Stimulated activated CD4-positive, alpha-beta T cell treated with anti-CD3 and anti-CD28 coated beads, Interleukin-4, amount 100 ng/mL, for 4 hours (primary cell): ENCODE results near the gene FALEC.

Experiments
- DNase-seq, 2 experiments: peaks; one replicate each; pipeline ENCODE4 v3.0.0-alpha.2; 2020

FALEC gene

DNA sequence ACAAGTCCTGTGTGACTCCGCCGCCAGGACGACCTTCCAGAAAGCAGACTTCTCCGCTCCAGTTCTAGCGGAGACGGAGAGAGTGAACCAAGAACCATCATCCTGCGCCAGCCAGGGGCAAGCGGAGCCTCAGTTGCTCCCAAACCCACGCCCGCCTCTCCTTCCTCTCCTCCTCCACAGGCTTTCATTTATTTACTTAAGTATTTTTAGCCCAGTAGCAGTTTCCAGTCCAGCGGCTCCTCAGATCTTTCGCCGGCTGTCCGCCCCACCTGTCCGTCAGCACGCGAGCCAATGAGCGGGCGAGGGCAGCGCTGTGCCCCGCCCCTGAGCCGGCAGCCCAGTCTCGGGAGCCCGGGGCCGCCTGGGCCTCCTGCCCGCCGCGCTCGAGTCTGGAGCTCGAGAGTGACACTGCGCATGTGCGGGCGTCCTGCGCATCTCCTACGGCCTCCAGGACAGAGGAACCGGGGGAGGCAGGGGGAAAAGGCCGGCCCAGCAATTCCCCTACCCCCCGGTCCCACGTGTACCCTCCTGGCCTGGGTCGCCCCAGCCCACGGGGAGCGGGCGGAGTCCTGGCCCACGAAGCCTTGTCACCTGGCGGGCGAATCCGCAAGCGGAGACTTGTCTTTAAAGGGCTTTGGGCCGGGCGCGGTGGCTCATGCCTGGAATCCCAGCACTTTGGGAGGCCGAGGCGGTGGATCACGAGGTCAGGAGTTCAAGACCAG lies at the start of gene FALEC:
FALEC (plus strand) TSS at position 425 of the 722 bp plus-strand sequence.
- DNase-seq = peak; percentile 88 to 89

DNA sequence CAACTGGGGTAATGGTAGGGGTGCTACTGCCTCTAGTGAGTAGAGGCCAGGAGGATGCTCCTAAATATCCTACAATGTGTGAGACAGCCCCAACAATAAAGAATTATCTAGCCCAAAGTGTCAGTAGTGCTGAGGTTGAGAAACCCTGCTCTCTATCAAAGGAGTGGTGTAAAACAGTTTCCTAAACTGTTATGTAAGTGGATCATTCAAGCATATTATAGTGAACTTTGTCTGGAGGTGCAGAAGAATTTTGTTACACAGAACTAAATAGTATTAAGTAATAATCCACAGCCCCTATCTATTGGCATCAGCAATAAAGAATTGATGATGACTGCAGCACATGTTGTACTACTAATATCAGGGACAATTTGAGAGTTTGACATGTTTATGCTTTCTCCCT lies 48.6 kb upstream of the FALEC start:
- no peak for DNase-seq

DNA sequence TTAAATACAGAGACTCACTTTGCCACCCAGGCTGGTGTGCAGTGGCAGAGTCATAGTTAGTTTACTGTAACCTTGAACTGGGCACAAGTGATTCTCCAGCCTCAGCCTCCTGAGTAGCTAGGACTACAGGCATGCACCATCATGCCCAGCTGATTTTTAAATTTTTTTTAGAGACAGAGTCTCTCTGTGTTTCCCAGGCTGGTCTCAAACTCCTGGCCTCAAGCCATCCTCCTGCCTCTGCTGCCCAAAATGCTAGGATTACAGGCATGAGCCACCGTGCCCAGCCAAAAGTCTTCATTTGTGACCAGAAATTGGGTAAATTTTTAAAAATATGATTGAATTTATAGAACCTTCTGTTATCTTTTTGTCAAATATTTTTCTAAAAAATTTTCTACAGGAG lies 46.3 kb upstream of the FALEC start:
- no peak for DNase-seq

DNA sequence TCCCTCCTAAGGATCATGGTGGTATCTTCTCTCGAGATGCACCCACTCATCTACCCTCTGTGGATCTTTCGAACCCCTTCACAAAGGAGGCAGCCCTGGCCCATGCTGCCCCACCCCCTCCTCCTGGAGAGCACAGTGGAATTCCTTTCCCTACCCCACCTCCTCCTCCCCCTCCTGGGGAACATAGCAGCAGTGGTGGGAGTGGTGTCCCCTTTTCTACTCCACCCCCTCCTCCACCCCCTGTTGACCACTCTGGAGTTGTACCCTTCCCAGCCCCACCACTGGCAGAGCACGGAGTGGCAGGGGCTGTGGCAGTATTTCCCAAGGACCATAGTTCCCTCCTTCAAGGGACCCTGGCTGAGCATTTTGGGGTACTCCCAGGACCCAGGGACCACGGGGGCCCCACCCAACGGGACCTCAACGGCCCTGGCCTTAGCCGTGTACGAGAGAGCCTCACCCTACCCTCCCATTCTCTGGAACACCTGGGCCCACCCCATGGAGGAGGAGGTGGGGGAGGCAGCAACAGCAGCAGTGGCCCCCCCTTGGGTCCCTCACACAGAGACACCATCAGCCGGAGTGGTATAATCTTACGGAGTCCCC lies 42.9 kb upstream of the FALEC start:
- DNase-seq = no peak

DNA sequence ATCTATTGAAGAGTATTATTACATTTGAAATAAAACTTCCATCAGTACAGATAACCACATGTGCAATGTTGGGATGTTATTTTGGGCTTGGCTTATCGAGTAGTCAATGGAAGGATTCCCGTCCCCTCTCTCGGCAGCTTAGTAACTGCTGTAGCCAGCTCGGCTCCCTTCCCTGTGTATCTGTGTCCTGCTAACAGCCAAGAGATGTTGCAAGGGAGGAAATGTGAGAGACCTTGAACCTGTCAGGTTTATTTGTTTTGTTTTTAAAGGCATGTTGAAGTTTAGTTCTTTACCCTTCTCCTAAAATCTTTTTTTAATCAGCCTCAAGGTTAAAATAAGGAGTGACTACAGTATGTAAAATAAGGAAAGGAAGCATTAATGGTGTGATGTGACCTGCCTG lies 41.9 kb upstream of the FALEC start:
- no peak for DNase-seq

DNA sequence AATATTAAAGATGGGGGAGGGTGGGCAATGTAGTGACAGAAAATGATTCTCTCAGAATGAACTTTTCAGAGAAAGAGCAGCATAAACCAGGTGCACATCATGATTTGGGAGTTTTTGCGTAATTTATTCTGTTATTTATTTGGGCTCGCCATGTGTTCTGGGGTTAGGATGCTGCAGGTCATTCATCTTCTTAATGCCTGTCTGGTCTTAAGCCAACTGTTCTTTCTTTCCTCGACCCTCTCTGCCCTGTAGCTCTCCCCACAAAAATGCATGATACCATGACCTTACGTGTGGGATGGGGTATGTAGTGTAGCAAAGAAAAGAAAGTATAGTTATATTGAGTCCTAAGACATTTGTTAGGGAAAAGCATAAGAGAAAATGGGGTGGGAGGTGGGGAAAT lies 40.7 kb upstream of the FALEC start:
- no peak for DNase-seq

DNA sequence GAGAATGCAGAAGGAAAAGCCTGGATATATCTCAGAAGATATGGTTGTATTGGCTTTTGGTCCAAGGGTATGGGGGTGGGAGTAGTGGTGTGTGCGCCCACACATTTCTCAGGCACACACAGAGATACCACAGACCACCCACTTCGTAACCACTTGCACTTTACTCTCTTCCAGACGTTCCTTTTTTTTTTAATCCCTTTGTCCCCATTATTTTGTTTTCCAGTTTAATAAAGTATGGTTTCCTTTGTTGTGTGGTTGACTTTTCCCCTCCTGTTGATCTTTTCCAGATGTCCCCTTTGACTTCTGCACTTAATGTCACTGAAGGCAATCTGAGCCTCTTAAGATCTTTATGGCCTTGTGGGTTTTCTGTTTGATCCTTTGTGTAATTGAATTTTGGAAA lies 38.8 kb upstream of the FALEC start:
- DNase-seq = no peak

DNA sequence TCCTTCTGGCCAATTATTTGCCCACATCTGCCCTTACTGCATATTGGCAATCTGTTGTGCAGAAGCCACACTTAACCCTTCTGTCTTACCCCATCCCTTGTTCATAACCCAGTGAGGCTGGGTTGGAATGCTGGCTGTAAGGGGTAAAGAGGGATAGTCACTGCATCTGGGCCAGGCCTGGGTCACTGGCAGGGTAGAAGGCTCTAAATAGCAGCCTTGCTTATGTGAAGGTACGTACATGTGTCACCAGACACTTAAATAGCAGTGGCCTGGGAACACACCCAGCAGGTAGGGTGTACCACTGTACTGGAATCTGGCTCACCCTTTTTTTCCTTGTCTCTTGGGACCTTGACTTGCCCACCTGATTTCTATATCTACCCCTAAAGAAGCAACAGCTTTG lies 38.2 kb upstream of the FALEC start:
- DNase-seq = no peak

DNA sequence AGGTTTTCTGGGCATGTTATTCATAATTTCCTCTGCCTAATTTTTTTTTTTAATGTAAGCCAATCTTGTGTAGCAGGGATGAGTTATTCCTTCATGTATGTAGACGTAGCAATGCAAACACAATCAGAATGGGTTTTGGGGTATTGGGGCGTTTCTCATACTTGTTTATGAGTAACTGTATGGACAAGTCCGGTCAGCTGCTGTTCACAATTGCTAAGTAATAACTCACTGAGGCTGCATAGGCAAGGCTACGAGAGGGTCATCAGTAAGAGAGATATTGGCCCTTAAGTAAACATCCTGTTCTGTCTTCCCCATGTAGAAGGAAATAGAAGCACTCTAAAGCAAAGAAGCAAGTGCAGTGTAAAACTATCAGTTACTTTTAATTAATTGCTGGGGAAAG lies 37.8 kb upstream of the FALEC start:
- no peak for DNase-seq

DNA sequence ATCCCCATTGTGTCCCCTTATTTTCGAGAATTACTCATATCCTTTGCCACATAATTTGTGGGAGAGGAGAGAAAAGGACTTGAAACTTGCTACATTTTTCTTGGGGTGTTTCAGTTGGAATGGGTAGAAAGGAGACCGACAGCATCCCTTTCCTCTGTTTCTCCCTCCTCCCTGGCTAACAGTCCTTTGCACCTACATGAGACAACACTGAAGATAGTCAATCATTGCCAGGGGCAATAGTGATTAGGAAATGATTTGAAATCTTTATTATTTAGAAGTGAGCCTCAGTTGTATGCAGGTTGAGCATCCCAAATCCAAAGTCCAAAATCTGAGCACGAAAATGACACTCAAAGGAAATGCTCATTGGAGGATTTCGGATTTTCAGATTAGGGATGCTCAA lies 36.2 kb upstream of the FALEC start:
- no peak for DNase-seq

DNA sequence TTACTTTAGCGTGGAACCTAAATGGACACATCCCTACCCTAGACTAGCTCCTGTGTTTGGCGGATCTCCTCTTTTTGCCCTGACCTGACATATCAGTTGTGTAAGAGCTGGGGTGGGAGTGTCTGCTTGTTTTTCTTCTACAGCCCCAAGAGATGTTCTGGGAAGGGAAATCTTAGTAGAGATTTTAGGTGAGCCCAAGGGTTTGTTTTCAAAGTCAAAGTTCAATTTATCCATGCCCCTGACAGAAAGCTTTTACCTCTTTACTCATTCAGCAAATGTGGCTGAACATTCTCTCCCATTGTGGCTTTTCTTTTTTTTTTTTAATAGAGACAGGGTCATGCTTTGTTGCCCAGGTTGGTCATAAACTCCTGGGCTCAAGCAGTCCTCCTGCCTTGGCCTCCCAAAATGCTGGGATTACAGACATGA lies 35.6 kb upstream of the FALEC start:
- DNase-seq = no peak

DNA sequence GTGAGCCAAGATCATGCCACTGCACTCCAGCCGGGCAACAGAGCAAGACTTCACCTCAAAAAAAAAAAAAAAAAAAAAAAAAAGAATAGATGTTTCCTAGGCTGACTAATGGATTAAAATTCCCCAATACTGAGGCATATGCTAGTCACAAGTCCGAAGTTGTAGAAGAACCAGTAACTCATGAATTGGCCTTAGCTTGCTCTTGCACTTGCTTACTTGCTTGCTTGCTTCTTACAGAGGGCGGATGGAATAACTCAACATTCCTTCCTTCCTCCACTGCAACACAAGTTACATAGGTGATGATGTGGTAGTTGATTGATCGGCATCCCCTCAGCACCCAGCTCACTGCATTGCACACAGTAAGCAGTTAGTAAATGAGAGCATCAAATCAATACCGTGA lies 31.1 kb upstream of the FALEC start:
- no peak for DNase-seq

DNA sequence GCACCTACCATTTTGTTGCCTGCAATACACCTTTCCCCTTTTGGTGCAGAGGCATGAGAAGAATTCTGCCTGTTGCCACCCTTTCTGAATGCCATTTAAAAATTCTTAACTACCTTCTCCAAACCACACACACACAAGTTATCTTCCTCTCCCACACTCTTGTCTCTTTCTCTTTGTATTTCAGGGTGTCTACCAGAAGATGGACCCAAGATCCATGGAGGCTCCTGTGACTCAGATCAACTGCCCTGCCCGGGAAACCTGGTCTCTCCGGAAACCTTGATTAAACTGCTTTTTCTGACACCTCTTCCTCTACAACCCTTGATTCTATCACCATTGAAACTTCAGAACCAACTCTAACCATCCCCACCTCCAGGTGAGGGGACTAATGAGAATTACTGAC lies 30.7 kb upstream of the FALEC start:
- DNase-seq = no peak

DNA sequence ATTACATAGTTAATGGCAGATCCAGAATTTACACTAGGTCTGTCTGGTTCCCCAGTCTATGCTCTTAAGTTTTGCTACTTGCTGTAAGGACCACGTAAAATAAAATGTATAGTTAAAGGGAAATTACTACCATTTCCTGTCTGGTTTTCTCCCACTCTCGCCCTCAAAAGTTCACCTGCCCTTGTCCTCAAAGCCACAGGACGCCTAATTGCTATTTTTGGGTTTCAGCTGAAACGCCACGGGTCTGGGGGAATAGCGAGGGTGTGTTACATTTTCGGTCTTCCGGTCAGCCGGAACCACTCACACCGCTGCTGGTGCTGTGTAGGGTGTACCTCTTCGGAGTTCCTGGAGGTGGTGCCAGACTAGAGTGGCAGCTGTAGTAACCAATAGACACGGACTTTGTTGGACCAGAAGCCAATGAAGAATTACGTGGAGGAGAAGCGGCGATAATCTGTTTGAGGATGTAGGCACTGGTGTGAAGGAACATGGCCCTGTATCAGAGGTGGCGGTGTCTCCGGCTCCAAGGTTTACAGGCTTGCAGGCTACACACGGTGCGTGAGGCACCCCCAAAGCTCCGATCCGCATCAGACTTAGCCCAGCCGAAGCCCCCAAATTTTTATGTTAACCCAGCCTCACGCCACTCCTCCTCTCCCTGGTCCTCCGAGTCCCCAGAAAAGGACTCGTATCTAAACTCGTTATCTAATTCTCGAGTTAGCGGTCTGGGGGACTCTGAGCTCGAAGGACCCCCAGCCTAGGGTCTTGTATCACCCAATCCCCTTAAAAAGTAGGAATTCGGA lies 28.4 kb upstream of the FALEC start, which contains the start of gene TARS2:
TARS2 (plus strand) TSS at position 454 of the 797 bp plus-strand sequence; CDS start at position 486, 32 bp downstream.
- peak; percentile 85 to 94 for DNase-seq

DNA sequence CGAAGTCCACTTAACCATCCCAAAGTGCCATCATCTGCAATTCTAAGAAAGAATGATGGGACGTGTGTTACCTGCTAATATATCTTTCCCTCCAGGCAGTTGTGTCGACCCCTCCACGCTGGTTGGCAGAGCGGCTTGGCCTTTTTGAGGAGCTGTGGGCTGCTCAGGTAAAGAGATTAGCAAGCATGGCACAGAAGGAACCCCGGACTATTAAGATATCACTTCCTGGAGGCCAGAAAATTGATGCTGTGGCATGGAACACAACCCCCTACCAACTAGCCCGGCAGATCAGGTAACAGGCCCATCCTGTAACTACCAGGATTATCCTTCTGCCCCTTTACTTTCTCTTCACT lies 27.8 kb upstream of the FALEC start:
- no peak for DNase-seq

DNA sequence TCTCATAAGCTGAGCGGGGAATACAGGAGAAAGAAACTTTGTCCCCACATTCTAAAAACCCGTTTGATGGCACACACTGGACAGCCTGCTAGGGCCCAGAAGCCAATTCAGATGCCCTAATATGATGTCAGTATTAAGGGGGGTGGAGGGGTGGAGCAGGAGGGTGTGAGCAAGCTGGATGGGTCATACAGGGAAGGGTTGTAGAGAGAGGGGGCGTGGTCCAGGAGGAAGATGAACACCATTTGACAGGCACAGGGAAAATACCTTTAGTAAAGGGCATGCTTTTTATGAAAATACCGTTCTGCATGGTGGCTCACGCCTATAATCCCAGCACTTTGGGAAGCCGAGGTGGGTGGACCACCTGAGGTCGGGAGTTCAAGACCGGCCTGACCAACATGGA lies 22.4 kb upstream of the FALEC start:
- DNase-seq = no peak

DNA sequence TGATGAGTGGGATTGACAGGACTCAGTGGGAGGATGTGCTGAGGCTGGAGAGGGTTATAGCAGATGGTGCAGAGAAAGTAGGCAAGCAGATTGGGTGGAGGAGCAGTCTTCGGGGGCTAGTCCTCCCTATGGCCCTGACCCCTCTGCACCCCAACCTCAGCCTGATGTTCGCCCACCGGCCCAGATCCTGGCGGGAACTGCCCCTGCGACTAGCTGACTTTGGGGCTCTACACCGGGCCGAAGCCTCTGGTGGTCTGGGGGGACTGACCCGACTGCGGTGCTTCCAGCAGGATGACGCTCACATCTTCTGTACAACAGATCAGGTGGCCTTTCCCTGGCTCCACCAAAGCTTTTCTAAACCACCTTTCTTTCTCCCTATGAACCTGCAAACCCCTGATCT lies 17.2 kb upstream of the FALEC start:
- no peak for DNase-seq

DNA sequence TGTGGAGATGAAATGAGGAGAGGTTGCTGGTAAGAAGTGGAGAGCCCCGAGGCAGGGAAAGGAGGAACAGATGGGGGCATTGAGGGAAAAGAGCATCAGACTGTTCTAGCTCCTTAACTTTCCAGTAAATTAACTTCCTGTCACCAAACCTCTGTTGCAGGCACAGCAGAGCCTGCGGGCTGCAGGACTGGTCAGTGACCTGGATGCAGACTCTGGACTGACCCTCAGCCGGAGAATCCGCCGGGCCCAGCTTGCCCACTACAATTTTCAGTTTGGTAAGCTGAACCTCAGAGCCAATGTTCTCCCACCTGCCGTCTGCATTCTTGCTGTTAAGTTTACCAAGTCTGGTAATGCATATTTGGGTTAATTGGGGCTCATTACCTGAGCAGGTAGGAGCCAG lies 10.1 kb upstream of the FALEC start:
- DNase-seq = no peak

DNA sequence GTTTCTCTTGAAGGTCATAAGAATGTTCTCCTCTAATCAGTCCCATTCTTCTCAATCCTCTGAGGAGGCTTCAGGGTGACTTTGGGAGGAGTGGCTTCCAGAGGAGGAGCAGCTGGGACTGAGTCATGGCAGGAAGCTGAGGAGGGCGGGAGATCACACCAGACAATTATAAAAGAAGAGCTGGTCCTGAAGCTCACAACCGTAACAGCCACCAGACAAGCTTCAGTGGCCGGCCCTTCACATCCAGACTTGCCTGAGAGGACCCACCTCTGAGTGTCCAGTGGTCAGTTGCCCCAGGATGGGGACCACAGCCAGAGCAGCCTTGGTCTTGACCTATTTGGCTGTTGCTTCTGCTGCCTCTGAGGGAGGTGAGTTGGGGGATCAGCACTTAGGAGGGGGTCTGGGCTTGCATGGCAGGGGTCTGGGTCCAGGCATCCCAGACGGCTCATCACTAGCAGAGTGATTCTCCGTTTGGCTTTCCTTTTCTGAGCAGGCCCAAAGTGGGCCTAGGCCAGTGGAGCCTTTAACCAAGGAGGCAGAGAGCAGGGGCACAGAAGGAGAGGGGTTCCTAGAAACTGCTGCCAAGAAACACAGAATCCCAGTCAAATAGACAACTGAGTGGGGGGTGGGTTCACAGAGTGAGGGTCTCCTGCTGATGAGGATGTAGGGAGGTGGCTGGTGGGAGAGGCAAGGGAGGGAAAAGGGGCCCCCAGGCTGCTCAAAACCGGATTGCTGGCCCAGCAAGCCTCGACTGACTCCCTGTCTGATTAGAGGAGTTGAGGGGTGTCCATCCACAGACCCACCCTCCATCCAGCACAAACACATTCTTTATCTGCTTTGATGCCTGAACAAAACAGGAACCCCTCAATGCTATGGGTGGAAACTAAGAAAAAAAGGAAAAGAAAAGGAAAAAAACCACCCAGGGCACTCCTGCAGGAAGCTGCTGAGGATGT lies 7.4 kb upstream of the FALEC start, which contains the start of gene ECM1:
ECM1 (plus strand) TSS at position 198 of the 953 bp plus-strand sequence; CDS start at position 299, 101 bp downstream.
- no peak for DNase-seq

DNA sequence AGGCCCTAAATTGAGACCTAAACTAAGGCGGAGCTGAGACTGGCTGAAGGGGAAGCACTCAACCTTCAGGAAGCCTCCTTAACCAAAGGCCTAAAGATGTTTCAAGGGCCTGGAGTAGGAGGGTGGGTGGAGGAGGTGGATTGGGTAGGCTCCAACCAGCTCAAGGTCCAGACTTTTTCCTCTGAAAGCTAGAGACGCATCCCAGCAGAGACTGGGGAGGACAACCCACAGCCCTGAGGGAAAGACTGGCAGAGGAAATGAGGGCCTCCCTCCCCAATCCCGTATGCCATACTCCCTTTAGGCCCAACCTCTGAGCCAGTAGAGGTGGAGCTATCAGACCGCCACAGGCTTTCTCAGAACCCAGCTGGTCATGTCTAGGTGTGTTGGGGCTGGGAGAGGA lies 6.6 kb upstream of the FALEC start:
- DNase-seq = no peak

DNA sequence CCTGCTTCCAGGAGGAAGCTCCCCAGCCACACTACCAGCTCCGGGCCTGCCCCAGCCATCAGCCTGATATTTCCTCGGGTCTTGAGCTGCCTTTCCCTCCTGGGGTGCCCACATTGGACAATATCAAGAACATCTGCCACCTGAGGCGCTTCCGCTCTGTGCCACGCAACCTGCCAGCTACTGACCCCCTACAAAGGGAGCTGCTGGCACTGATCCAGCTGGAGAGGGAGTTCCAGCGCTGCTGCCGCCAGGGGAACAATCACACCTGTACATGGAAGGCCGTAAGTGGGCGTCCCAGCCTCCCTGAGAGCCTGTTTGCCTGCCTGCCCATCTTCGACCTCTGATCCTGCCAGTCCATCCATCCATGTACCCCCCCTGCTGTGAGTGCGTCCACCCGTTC lies 4.0 kb upstream of the FALEC start:
- DNase-seq = no peak

DNA sequence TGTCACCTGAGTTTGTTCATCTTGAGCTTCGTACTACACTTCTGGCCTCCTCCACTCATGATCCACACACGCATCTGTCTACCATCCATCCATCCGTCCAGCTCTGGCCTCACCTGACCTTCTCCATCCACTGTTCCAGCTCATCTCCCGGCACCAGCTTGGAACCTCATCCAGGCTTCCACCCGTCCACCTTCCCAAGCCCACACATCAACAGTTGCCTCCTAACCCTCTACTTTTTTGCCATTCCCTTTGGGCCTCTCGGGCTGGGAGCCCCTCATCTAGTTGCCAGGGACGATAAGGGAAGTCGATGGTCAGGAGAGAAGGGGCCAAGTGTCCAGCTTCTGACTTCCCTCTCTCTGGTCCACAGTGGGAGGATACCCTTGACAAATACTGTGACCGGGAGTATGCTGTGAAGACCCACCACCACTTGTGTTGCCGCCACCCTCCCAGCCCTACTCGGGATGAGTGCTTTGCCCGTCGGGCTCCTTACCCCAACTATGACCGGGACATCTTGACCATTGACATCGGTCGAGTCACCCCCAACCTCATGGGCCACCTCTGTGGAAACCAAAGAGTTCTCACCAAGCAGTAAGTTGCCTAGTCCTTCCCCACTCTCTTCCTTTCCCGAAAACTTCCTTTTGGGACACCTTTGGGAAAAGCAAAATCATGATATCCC lies 3.4 kb upstream of the FALEC start:
- DNase-seq = no peak
